ENCODE results near the gene PPFIA2.

- TF ChIP-seq CTCF (IDR thresholded peaks at IDR 0.05) = no peak
- TF ChIP-seq POLR2A (IDR thresholded peaks at IDR 0.05) = no peak
Measured at GRCh38 chr12:81722004-81722403, 37.1 kb downstream of the PPFIA2 start.
